ENCODE measurements around the gene MYBPH. TPM values are rescaled to one million over a fixed set of nuclear protein-coding genes. Genes with fewer than 3 reads are reported as not detected.

Gene MYBPH
- total RNA-seq, 1 donor from 2014 or later, result not detected

DNA sequence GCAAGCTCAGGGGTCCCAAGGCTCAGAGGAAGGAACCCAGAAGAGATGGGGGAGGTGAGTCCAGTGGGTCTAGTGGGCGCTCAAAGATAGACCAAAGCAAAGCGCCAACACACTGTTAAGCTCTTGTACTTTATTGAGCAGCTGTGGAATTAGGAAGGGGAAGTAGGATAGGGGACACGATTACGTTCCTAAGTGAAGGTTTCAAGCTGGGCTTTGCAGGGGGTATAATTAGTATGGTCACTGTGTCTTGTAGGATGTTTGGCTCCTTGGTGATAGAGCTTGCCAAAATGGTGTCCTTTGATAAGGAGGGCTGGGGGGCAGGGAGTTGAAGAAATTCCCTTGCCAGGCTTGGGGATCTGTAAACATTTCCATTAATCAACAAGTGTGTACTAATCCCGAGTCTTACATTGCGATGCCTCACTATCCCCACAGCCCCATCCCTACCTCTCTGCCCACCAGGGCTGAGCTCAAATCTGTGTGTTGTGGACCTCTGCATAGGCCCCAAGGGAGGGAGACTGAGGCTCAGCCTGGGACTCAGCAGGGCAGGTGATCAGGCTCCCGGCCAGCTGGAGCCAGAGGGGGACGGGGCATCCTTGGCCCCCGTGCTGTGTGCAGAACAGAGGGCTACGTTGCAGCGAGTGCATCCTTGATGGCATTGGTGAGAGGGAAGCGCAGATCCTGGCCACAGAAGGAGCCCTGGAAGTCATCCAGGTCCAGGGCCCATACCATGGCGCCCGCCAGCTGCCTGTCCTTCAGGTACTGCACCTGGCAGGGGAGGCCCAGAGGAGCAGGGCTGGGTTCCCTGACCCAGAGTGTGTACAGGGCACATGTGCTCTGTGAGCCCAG lies 3.4 kb upstream of the MYBPH start:
- DNase-seq, result no peak
- H3K36me3 Mint-ChIP-seq (ENCODE audit: low read depth), result no peaks in the 10 kb centered on the region
- no peaks in the 10 kb centered on the region for H3K9me3 Mint-ChIP-seq
- intact Hi-C loops (cut with micrococcal nuclease), result no loop called here
- H3K27ac Mint-ChIP-seq, result no peak overlapping the region
- H3K4me3 Mint-ChIP-seq, result no peak overlapping the region
- H3K27me3 Mint-ChIP-seq, result no peaks in the 10 kb centered on the region
- no peaks in the 10 kb centered on the region for H3K4me1 Mint-ChIP-seq

- Mint-ChIP-seq H3K4me3 (no peak overlapping the region), H3K27ac (no peak overlapping the region), H3K9me3 (no peaks in the 10 kb centered on the region), H3K27me3 (no peaks in the 10 kb centered on the region), H3K4me1 (no peaks in the 10 kb centered on the region), H3K36me3 (ENCODE audit: low read depth) (no peaks in the 10 kb centered on the region)
- DNase-seq, result no peak
- intact Hi-C loops (cut with micrococcal nuclease), result no loop called here
Measured at GRCh38 chr1:203178083-203178482, 2.5 kb upstream of the MYBPH start.

- H3K27me3 Mint-ChIP-seq, result no peaks in the 10 kb centered on the region
- no peak for DNase-seq
- intact Hi-C loops (cut with micrococcal nuclease), result no loop called here
- H3K4me1 Mint-ChIP-seq, result no peaks in the 10 kb centered on the region
- no peaks in the 10 kb centered on the region for H3K36me3 Mint-ChIP-seq (ENCODE audit: low read depth)
- H3K4me3 Mint-ChIP-seq, result no peak overlapping the region
- no peaks in the 10 kb centered on the region for H3K9me3 Mint-ChIP-seq
- no peak overlapping the region for H3K27ac Mint-ChIP-seq
Measured at GRCh38 chr1:203177470-203178039, 1.9 kb upstream of the MYBPH start.

DNA sequence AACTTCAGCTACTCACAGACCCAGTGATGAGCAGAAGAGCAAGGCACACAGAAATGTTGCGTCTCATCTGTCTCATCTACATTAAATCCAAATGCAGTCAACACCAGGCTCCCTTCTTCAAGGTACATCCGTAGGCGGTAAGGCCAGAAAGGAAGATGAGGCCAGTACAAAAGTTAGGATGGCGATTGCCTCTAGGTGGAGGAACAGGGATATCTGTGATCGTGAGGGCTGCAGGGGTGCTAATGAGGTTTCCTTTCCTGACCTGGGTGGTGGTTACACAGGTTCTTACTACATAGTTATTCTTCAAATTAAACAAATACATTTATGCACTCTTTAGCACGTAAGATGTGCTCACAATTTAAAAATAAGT lies 1.4 kb upstream of the MYBPH start:
- DNase-seq, result no peak

GRCh38 chr1:203176273-203177035 lies 828 bp upstream of the MYBPH start:
- no peak for DNase-seq
- no peaks in the 10 kb centered on the region for H3K4me1 Mint-ChIP-seq
- intact Hi-C loops (cut with micrococcal nuclease), result no loop called here
- H3K9me3 Mint-ChIP-seq, result no peaks in the 10 kb centered on the region
- H3K4me3 Mint-ChIP-seq, result no peak overlapping the region
- no peaks in the 10 kb centered on the region for H3K36me3 Mint-ChIP-seq (ENCODE audit: low read depth)
- H3K27me3 Mint-ChIP-seq, result no peaks in the 10 kb centered on the region
- H3K27ac Mint-ChIP-seq, result no peak overlapping the region

More for the DNA sequence above, 1.4 kb upstream of the MYBPH start:
- Mint-ChIP-seq H3K9me3 (no peaks in the 10 kb centered on the region), H3K36me3 (ENCODE audit: low read depth) (no peaks in the 10 kb centered on the region), H3K27ac (no peak overlapping the region), H3K27me3 (no peaks in the 10 kb centered on the region), H3K4me3 (no peak overlapping the region), H3K4me1 (no peaks in the 10 kb centered on the region)
- intact Hi-C loops (cut with micrococcal nuclease), result no loop called here

DNA sequence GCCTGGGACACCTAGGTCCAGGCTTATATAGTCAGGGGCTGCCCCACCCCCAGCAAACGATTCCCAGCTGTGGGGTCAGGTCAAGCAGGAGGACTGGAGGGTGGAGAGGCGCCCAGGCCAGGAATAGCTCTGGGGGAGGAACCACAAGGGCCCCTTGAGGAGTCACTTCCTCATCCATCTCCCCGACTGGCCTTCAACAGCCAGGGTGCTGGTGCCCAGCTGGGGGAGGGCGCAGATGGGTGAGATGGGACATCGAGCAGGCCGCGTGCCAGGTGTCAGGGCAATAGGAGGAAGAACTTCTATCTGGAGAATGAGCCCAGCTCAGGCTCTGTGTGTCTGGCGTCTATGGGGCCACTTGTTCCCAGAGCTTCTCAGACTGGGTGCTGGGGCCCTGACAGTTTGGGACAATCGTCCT lies 208 bp upstream of the MYBPH start:
- no peak overlapping the region for H3K4me3 Mint-ChIP-seq
- H3K27me3 Mint-ChIP-seq, result no peaks in the 10 kb centered on the region
- intact Hi-C loops (cut with micrococcal nuclease), result no loop called here

DNA sequence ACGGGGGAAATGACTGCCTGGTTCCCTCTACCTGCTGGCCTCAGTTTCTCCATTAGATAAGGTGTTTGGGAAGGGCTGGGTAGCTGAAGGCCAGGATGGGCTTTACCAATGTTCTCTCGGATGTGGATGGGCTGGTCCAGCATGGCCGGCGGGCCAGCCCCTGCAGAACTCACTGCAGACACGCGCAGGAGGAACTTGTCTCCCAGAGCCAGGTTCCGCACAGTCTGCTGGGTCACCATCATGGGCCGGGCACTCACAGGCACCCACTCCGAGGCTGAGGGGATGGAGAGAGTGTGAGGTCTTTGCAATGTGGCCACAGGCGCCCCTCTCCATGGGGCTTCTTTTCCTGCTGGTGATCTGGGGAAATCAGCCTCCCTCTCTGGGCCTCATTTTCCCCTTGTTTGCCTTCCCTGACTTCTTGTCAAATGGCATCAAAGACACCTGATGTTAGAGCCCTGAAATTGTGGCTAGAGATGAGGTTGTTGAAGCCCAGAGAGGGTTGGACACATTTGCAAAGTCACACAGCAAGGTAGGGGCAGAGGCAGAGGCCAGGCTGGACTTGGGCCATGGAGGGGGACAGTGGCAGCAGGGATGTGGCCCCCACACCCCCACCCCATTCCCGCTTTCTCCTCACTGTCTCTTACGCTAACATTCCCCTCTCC lies 1.2 kb downstream of the MYBPH start:
- no peak for DNase-seq
- intact Hi-C loops (cut with micrococcal nuclease), result no loop called here
- H3K4me3 Mint-ChIP-seq, result no peak overlapping the region
- no peaks in the 10 kb centered on the region for H3K9me3 Mint-ChIP-seq
- H3K4me1 Mint-ChIP-seq, result no peaks in the 10 kb centered on the region
- H3K27ac Mint-ChIP-seq, result no peak overlapping the region
- H3K27me3 Mint-ChIP-seq, result no peaks in the 10 kb centered on the region
- H3K36me3 Mint-ChIP-seq (ENCODE audit: low read depth), result no peaks in the 10 kb centered on the region

More for the DNA sequence above, 208 bp upstream of the MYBPH start:
- Mint-ChIP-seq H3K4me1 (no peaks in the 10 kb centered on the region), H3K36me3 (ENCODE audit: low read depth) (no peaks in the 10 kb centered on the region), H3K27ac (no peak overlapping the region), H3K9me3 (no peaks in the 10 kb centered on the region)
- DNase-seq, result no peak

DNA sequence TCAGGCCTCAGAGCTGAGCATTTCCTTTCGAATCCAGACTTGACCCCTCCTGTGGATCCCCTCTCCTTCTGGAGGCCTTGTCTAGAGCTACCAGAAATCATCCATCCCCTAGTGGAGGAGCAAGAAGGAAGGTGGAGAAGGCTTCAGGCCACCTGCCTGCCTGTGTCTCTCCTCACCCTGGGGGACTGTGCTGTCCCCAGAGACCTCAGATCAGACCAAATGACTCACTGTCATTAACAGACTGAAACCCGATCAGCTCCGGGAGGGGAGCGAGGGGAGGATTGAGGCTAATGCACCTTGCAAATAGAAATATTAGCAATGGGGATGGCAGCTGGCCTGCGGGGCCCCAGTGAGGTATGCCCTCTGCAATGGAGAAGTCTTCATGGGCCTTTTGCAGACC lies 2.1 kb downstream of the MYBPH start:
- H3K27me3 Mint-ChIP-seq, result no peaks in the 10 kb centered on the region
- no peak overlapping the region for H3K27ac Mint-ChIP-seq
- H3K36me3 Mint-ChIP-seq (ENCODE audit: low read depth), result no peaks in the 10 kb centered on the region
- intact Hi-C loops (cut with micrococcal nuclease), result no loop called here
- H3K4me1 Mint-ChIP-seq, result no peaks in the 10 kb centered on the region
- no peak for DNase-seq
- no peaks in the 10 kb centered on the region for H3K9me3 Mint-ChIP-seq
- no peak overlapping the region for H3K4me3 Mint-ChIP-seq

DNA sequence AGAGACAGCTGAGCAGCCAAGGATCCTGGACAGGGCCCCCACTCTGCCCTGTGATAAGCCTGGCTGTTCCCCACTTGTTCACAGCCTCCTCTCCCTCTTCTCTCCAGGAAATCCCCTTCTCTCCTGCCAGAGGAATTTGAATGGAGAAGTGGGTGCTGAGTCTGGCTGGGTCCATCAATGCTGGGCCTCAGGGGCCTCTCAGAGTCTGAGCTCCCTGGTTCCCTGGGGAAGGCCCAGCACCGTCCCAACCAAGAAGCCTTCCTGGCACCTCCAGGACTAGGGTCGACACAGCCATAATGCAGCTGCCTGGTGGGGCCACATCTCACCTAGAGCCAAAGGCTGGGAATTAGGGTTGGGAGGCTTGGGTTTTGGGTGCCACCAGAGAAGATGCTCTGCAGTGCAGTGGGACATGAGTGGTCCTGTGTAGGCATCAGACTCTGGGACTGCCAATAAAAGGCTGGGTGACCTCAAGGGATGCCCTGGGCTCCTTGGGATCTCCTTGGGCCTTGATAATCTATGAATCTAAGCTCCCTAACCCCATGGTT lies 2.5 kb downstream of the MYBPH start:
- no peaks in the 10 kb centered on the region for H3K9me3 Mint-ChIP-seq

GRCh38 chr1:203172184-203173010 lies 3.2 kb downstream of the MYBPH start:
- intact Hi-C loops (cut with micrococcal nuclease), result loop anchor here (1.0 kb wide), 1 partner anchor 133 kb away; no protein-coding TSS in a partner anchor
- H3K27ac Mint-ChIP-seq, result no peak overlapping the region
- H3K36me3 Mint-ChIP-seq (ENCODE audit: low read depth), result no peaks in the 10 kb centered on the region
- no peak overlapping the region for H3K4me3 Mint-ChIP-seq
- H3K4me1 Mint-ChIP-seq, result no peaks in the 10 kb centered on the region
- peak; percentile 86 for DNase-seq
- H3K27me3 Mint-ChIP-seq, result no peaks in the 10 kb centered on the region
- H3K9me3 Mint-ChIP-seq, result no peaks in the 10 kb centered on the region

More for the DNA sequence above, 2.5 kb downstream of the MYBPH start:
- intact Hi-C loops (cut with micrococcal nuclease), result no loop called here
- Mint-ChIP-seq H3K4me3 (no peak overlapping the region), H3K27me3 (no peaks in the 10 kb centered on the region), H3K4me1 (no peaks in the 10 kb centered on the region), H3K36me3 (ENCODE audit: low read depth) (no peaks in the 10 kb centered on the region), H3K27ac (no peak overlapping the region)
- no peak for DNase-seq

GRCh38 chr1:203171341-203172183 lies 4.1 kb downstream of the MYBPH start:
- H3K4me1 Mint-ChIP-seq, result no peaks in the 10 kb centered on the region
- no peaks in the 10 kb centered on the region for H3K27me3 Mint-ChIP-seq
- no peak overlapping the region for H3K27ac Mint-ChIP-seq
- H3K9me3 Mint-ChIP-seq, result no peaks in the 10 kb centered on the region
- no peak for DNase-seq
- no peaks in the 10 kb centered on the region for H3K36me3 Mint-ChIP-seq (ENCODE audit: low read depth)
- intact Hi-C loops (cut with micrococcal nuclease), result loop anchor here (1.0 kb wide), 1 partner anchor 132 kb away; no protein-coding TSS in a partner anchor
- H3K4me3 Mint-ChIP-seq, result no peak overlapping the region

DNA sequence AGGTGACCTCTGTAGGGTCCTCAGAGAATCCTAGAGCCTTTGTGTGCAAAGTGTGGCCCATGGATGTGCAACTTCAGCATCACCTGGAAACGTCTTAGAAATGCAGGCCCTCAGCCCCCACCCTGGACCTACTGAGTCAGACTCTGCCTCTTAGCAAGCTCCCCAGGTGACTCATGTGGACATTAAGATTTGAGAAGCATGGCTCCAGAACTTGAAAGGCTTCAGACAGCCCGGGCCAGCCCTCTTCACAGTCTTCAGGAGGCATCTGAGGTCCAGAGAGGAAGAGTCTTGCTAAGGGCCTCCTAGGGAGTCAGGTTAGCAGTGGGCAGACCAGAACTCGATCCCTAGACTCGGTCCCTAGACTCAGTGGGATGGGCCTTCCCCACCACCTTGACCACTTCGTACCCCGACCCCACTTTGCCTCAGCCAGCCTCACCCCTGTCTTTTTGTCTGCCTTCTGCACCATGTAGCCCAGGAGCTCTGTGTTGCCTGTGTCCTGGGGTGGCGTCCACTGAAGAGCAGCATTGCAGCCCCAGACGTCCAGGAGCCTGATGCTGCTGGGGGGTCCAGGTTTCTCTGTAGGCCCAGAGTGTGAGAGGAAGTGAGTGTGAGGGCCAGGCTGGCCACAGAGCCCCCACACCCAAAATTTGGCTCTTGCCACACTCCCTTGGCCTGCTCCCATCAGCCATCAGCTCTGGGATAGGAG lies 4.8 kb downstream of the MYBPH start:
- H3K4me1 Mint-ChIP-seq, result no peaks in the 10 kb centered on the region
- intact Hi-C loops (cut with micrococcal nuclease), result no loop called here
- H3K4me3 Mint-ChIP-seq, result no peak overlapping the region
- no peaks in the 10 kb centered on the region for H3K9me3 Mint-ChIP-seq
- no peaks in the 10 kb centered on the region for H3K36me3 Mint-ChIP-seq (ENCODE audit: low read depth)
- no peak overlapping the region for H3K27ac Mint-ChIP-seq
- DNase-seq, result no peak
- no peaks in the 10 kb centered on the region for H3K27me3 Mint-ChIP-seq

Measured in activated CD4-positive, alpha-beta T cell treated with anti-CD3 and anti-CD28 coated beads, Interleukin-2, amount 10 ng/mL, durations not matched to agents 24 days and 14 days (primary cell).